Stimulated activated CD8-positive, alpha-beta memory T cell treated with anti-CD3 and anti-CD28 coated beads, Interleukin-12 subunit alpha, Interleukin-12 subunit beta, amount 100 ng/mL, for 4 hours (primary cell): ENCODE results near the gene PVALB.

Experiments used
- DNase-seq: peaks from one replicate; pipeline ENCODE4 v3.0.0-alpha.2; 2020; ENCODE audit warnings: low read depth

PVALB gene, protein sequence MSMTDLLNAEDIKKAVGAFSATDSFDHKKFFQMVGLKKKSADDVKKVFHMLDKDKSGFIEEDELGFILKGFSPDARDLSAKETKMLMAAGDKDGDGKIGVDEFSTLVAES

GRCh38 chr22:36816636-36817524, at the start of gene PVALB:
Gene PVALB (minus strand): TSS chr22:36817035. CDS start chr22:36817005, 30 bp downstream.
- DNase-seq, result no peak

DNA sequence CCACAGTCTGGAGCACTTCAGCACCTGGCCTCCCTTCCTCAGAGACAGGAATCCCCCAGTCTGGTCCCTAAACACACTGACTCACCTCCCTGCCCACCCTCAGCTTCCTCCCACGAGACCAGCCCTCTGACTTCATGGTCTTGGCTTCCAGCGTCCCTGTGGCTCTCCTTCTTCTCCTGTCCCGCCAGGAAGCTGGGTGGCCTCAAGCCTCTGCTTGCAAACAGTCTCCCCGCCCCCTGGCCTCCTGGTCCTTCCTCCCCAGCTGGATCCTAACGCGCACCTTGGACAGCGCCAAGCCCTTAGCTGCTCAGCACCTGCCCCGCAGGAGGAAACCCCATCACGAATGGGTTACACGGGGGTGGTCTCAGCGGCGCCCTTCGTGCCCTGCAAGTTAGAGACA, 48.5 kb upstream of the PVALB start:
- DNase-seq, result no peak

DNA sequence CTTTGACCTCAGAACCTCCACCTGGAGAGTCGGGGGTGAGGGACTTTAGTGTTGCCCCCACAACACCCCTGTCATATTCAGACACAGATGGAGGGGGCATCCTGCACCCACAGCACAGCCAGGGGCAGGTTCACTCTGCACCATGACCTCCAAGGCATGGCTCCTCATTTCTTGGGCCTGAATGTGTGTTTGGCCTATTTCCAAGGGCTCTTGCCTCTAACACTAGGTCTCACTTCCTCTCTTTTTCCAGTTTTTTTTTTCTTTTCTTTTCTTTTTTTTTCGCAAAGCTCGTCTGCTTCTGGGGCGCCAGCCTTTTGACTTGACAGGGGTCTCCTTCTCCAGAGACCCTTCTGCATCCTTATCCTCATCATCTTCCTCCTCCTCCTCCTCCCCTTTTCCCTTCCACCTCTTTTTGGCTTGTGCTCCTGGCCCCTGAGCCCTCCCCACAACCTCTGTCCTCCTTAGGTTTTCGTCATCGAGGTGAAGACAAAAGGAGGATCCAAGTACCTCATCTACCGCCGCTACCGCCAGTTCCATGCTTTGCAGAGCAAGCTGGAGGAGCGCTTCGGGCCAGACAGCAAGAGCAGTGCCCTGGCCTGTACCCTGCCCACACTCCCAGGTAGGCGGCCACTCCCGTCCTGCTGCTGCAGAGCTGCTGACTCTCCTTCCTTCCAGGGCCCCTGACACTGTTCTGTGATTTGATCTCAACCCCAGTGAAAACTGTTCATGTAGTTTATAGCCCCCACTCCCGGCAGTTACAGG, 47.8 kb upstream of the PVALB start:
- no peak for DNase-seq

- no peak for DNase-seq
These were observed 47.1 kb upstream of the PVALB start for GRCh38 chr22:36863979-36864378.

DNA sequence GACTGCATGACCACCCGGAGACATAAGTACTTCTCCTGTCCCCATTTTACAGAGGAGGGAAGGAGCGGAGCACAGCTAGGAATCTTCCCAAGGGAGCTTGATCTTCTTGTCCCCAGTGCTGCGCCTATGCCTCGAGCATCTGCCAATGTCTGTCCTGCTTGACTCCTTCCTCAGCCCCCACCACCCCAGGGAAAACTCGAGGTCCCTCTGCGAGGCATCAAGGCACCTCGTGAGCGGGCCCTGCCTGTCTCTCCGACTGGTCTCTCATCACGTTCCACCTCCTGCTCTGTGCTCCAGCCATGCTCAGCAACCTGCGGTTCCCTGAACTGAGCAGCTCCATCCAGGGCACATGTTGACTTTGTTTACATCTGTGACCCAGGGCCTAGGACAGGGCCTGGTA, 46.4 kb upstream of the PVALB start:
- DNase-seq, result no peak

- no peak for DNase-seq
These were observed 45.7 kb upstream of the PVALB start for GRCh38 chr22:36862251-36863242.

DNA sequence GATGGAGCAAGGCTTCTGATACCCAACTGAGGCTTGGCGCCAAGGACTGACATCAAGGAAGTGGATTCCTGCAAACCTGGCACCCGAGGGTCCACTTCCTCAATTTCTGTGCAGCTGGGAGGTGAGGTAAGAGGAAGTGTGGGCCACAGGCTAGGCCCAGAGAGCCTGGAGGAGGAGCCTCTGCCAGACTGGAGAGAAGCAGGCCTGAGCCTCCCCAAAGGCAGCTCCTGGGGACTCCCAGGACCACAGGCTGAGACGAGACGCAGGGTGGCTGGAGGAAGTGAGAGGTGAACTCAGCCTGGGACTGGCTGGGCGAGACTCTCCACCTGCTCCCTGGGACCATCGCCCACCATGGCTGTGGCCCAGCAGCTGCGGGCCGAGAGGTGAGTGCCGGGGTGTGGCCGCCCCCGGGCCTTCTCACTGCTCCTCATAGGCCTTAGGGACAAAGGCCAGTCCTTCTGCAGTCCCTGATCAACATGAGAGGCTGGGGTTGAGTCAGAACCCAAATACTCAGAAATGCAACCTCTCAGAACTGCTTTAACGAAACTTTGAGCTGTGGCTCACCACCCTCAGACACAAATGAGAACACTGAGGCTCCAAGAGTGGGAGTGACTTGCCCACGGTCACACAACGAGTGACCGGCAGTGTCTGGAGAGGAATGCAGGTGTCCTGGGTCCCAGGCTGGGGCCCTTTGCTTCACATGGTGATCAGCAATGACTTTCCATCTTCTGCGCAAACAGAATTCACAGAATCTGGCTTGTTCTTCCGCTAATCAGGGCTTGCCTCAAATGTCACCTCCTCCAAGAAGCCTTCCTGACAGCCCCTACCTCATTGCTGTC, 44.2 kb upstream of the PVALB start, which contains the start of gene NCF4:
NCF4 (plus strand) TSS at position 186 of the 839 bp plus-strand sequence; CDS start at position 352, 166 bp downstream.
- DNase-seq, result peak; percentile 9

DNA sequence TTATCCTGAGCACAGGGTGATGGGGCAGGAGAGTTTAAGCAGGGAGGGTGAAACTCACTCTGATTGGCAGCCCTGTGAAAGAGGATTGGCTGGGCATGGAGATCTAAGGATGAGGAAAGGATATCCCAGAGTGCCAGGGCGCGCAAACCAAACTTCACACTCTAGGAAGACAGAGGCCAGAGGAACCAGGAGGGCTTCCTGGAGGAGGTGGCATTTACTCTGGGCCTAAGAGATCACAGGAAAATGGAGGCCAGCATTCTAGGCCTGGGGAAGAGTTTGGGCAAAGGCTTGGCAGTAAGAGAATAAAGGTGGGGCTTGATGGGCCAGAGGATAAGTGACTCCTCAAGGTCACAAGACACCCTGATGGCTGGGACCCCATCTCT, 43.6 kb upstream of the PVALB start:
- no peak for DNase-seq

GRCh38 chr22:36860017-36860416, 43.2 kb upstream of the PVALB start:
- no peak for DNase-seq

GRCh38 chr22:36858966-36859365, 42.1 kb upstream of the PVALB start:
- DNase-seq, result no peak

DNA sequence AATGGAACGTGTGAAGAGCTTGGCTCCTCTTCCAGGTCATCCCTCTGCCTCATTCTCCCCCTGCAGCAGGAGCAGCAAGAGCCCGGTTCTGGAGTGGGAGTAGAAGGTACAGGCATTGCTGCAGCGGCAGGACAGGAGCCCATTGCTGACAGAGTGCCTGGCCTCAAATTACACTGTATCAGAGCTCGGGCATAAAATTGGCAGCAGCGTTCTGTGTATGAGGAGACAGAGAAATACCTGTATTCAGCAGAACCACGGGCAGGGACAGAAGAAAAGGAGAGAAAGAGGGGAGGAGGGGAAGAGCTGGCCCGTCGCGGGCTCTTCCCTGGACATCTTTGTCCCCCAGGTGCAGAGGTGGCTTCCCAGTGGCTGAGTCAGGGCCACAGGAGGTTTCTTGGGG, 41.3 kb upstream of the PVALB start:
- no peak for DNase-seq

GRCh38 chr22:36856792-36857135, 39.9 kb upstream of the PVALB start:
- no peak for DNase-seq

GRCh38 chr22:36856121-36856791, 39.4 kb upstream of the PVALB start:
- peak; percentile 78 for DNase-seq

DNA sequence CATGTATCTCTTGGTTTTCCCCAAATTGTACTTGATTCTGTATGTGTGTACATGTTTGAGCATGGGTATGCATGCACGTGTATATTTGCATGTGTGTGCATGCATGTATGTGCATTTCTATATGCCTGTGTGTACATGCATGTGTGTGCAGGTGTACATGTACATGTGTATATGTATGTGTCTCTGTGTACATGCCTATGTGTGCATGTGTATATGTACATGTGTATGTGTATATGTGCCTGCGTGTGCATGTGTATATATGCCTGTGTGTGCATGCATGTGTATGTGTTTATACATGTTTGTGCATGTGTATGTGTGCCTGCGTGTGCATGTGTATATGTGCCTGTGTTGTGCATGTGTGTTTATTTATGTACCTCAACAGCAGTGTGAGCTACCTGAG, 38.6 kb upstream of the PVALB start:
- DNase-seq, result no peak

DNA sequence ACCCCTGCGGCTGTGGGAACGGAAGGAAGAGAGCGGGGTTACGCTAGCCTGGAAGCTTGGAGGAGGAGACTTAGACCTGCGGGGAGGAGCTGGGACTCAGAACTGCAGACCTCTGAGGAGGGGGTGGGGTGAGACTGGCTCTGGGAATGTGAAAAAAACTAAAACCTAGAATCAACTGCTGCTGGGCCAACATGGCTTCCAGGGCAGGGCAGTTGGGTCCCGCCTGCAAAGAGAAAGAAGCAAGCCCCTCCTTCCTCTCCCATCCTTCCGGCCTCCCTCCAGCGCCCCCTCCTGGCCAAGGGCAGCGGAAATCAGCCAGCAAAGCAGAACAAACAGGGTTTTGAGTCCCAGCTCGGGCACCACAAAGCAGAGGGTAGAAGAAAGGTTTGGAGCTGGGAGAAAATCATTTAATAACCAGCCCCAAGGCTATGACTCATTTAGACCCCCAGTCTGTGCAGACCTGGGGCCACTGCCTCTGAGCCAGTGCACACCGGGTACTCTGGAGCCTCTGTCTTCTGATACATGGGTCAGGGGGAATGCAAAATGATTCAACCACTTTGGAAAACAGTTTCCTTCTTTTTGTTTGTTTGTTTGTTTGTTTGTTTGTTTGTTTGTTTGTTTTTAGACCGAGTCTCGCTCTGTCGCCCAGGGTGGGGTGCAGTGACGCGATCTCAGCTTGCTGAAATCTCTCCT, 36.7 kb upstream of the PVALB start:
- DNase-seq, result peak; percentile 57

DNA sequence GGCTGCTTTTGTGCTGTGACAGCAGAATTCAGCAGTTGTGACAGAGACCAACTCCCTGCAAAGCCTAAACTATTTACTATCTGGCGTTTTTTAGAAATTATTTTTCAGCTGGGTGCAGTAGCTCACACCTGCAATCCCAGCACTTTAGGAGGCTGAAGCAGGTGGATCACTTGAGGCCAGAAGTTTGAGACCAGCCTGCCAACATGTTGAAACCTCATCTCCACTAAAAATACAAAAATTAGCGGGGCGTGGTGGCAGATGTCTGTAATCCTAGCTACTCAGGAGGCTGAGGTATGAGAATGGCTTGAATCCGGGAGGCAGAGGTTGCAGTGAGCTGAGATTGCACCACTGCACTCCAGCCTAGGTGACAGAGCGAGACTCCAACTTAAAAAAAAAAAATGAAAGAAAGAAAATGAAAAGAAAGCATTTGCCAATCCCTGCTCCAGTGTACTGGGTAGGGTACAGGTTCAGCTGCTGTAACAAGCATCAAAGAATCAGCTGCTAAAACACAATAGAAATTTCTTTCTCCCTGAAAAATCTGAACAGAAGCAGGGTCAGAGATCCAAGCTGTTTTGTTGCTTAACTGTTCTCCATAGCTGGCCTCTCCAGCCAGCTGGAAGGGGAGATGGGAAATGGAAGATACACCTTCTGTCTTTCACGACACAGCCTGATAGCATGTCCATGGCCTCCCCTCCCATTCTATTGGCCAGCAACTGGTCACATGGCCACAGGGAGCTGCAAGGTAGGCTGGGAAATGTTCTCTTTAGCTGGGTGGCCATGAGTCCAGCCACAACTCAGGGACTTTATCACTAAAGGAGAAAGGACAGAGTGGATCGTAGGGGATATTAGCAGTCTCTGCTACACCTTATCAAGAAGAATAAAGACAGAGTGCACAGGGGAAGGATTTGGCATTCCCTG, 35.5 kb upstream of the PVALB start:
- no peak for DNase-seq

GRCh38 chr22:36850682-36851081, 33.8 kb upstream of the PVALB start:
- no peak for DNase-seq

DNA sequence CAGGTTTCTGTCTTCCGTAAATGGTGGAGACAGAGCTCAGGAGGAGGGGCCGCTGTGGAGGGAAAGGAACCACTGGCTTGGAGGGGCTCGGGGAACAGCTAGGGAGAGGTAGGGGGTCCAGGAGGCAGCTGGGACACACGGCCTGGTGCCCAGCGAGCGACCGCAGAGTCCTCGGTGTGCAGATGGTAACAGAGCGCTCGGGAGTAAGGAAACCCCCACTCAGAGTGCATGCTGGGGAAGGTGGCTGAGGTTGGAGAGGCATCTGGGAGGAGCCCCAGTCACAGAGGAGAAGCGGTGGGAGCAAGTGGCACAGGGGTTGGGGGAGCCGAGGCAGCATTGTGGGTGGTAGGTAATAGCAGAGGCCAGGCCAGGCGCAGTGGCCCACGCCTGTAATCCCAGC, 33.2 kb upstream of the PVALB start:
- DNase-seq, result no peak

GRCh38 chr22:36846949-36847348, 30.1 kb upstream of the PVALB start:
- no peak for DNase-seq
